Loucy (cell line): ENCODE measurements around the gene FAR2.

Source experiments
- H2AFZ ChIP-seq: fragments of 200-600 bp; sonication (generic); 2 replicates; pipeline ENCODE4 v1.6.0; 2016; ENCODE audit warnings: antibody characterized with exemption, mild to moderate bottlenecking, low read length, moderate library complexity
- H3F3A ChIP-seq: fragments of 200-600 bp; 2 replicates; pipeline ENCODE4 v1.6.0; 2016; ENCODE audit warnings: antibody characterized with exemption, low read depth, mild to moderate bottlenecking
- H3K27me3 ChIP-seq: fragments of 200-600 bp; sonication (generic); 2 replicates; pipeline ENCODE4 v1.6.1; 2014; ENCODE audit warnings: low read length, mild to moderate bottlenecking; ENCODE audit not compliant: insufficient read depth, poor library complexity, severe bottlenecking
- H3K36me3 ChIP-seq: fragments of 200-600 bp; sonication (generic); 2 replicates; pipeline ENCODE4 v1.6.1; 2016; ENCODE audit warnings: low read length; ENCODE audit not compliant: insufficient read depth
- H3K4me1 ChIP-seq: fragments of 200-600 bp; sonication (generic); 2 replicates; pipeline ENCODE4 v1.5.1; 2014; ENCODE audit warnings: low read length, mild to moderate bottlenecking; ENCODE audit not compliant: insufficient read depth, poor library complexity, severe bottlenecking
- H3K4me2 ChIP-seq: fragments of 200-600 bp; sonication (generic); 2 replicates; pipeline ENCODE4 v1.6.0; 2014; ENCODE audit warnings: antibody characterized with exemption, low read length, low read depth, mild to moderate bottlenecking; ENCODE audit not compliant: poor library complexity, severe bottlenecking
- H3K4me3 ChIP-seq: fragments of 200-600 bp; sonication (generic); 2 replicates; pipeline ENCODE4 v1.5.1; 2014; ENCODE audit warnings: low read length, mild to moderate bottlenecking, mixed read lengths; ENCODE audit not compliant: poor library complexity, severe bottlenecking
- H3K79me2 ChIP-seq: fragments of 200-600 bp; sonication (generic); 2 replicates; pipeline ENCODE4 v1.6.1; 2014; ENCODE audit warnings: low read length; ENCODE audit not compliant: insufficient read depth
- H3K9ac ChIP-seq: fragments of 200-600 bp; sonication (generic); 2 replicates; pipeline ENCODE4 v1.6.0; 2014; ENCODE audit warnings: mild to moderate bottlenecking, low read depth, low read length, moderate library complexity; ENCODE audit not compliant: poor library complexity, severe bottlenecking
- H3K9me2 ChIP-seq: fragments of 200-600 bp; sonication (generic); replicated peaks from 2 replicates; pipeline ENCODE4 v1.6.1; 2016; ENCODE audit warnings: low read depth, low read length, mixed read lengths
- H3K9me3 ChIP-seq: fragments of 200-600 bp; sonication (generic); 2 replicates; pipeline ENCODE4 v1.6.1; 2014; ENCODE audit warnings: mild to moderate bottlenecking, antibody characterized with exemption, low read length, low read depth; ENCODE audit not compliant: insufficient read depth
- H4K20me1 ChIP-seq: fragments of 200-600 bp; sonication (generic); 2 replicates; pipeline ENCODE4 v1.6.0; 2014; ENCODE audit warnings: antibody characterized with exemption, low read length, mild to moderate bottlenecking; ENCODE audit not compliant: insufficient read depth, poor library complexity, severe bottlenecking
- CTCF ChIP-seq: fragments of 200-600 bp; sonication (generic); conservative IDR thresholded peaks from 2 replicates; pipeline ENCODE4 v1.5.1; 2014; ENCODE audit warnings: mild to moderate bottlenecking, antibody characterized with exemption, low read length
- EZH2phosphoT487 ChIP-seq: fragments of 200-600 bp; IDR thresholded peaks from 2 replicates; pipeline ENCODE4 v1.6.1; 2018; ENCODE audit warnings: antibody characterized with exemption, mild to moderate bottlenecking, moderate library complexity, borderline replicate concordance

FAR2 gene

GRCh38 chr12:29249930-29250329 is 100.9 kb downstream of the FAR2 start:
- no peak for TF ChIP-seq CTCF
- H4K20me1 ChIP-seq = no peaks in the 10 kb centered on the region
- no peak overlapping the region for H3K4me3 ChIP-seq
- H3K9me2 ChIP-seq = no peaks in the 10 kb centered on the region
- H3K9me3 ChIP-seq = no peaks in the 10 kb centered on the region; the same call in 1 of the 2 replicates
- H2AFZ ChIP-seq = no peak overlapping the region
- no peak overlapping the region for H3K9ac ChIP-seq
- H3K79me2 ChIP-seq = no peaks in the 10 kb centered on the region
- H3F3A ChIP-seq = no peaks in the 10 kb centered on the region
- no peaks in the 10 kb centered on the region for H3K27me3 ChIP-seq
- H3K4me1 ChIP-seq = peaks cover 16% of the 10 kb centered on the region
- no peak overlapping the region for H3K4me2 ChIP-seq
- no peaks in the 10 kb centered on the region for H3K36me3 ChIP-seq

DNA sequence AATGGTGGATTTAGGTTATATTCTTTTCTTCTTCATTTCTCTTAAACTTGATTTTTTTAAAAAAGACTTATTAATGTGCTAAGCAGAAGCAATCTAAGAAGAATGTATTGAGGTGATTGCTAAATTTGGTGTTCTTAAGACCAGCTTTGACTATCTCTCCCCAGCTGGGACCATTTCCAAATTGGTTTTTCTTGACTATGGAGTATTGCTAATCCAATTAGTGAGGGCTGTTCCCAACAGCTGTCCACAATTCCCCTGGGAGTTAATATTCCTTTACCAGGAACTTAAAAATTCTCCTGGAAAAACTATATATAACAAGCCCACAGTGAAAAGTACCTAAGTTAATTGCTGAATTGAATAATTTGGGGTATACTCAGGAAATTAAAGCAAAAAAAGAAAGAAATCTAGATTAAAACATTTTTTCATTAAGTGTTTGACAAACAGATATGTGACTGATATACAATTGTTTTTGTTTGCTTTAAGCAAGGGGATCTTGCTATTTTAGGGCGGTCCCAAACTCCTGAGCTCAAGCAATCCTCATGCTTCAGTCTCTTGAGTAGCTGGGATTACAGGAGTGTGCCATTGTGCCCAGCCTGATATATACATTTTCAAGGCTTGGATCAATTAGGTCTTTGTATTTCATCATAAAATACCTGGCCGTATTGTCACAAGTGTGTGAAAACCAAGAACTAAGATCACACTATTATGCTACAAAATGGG is 105.0 kb downstream of the FAR2 start:
- H2AFZ ChIP-seq = no peak overlapping the region
- no peaks in the 10 kb centered on the region for H3K36me3 ChIP-seq
- H3K9me2 ChIP-seq = no peaks in the 10 kb centered on the region
- no peak overlapping the region for H3K4me2 ChIP-seq
- peak overlapping the region; percentile 1 for H3K9ac ChIP-seq
- TF ChIP-seq EZH2phosphoT487 (no peak), CTCF (no peak)
- H3F3A ChIP-seq = no peaks in the 10 kb centered on the region
- H3K9me3 ChIP-seq = no peaks in the 10 kb centered on the region
- H4K20me1 ChIP-seq = no peaks in the 10 kb centered on the region
- H3K4me1 ChIP-seq = peaks cover 17% of the 10 kb centered on the region
- no peaks in the 10 kb centered on the region for H3K79me2 ChIP-seq
- H3K27me3 ChIP-seq = no peaks in the 10 kb centered on the region
- no peak overlapping the region for H3K4me3 ChIP-seq

- TF ChIP-seq CTCF (no peak), EZH2phosphoT487 (no peak)
- no peaks in the 10 kb centered on the region for H4K20me1 ChIP-seq
- peaks cover 17% of the 10 kb centered on the region for H3K4me1 ChIP-seq
- H3K36me3 ChIP-seq = no peaks in the 10 kb centered on the region
- H3K9me2 ChIP-seq = no peaks in the 10 kb centered on the region
- no peak overlapping the region for H3K4me3 ChIP-seq
- peak overlapping the region; percentile 1 for H3K9ac ChIP-seq
- no peak overlapping the region for H2AFZ ChIP-seq
- H3K27me3 ChIP-seq = no peaks in the 10 kb centered on the region
- no peaks in the 10 kb centered on the region for H3K79me2 ChIP-seq
- H3F3A ChIP-seq = no peaks in the 10 kb centered on the region
- peak overlapping the region; percentile 28 for H3K4me2 ChIP-seq
- no peaks in the 10 kb centered on the region for H3K9me3 ChIP-seq
These were observed 106.0 kb downstream of the FAR2 start for GRCh38 chr12:29255042-29255441.
